Activated T-cell treated with anti-CD3 and anti-CD28 coated beads for 1 hour (primary cell): ENCODE results near the gene HIGD1B.

Experiments used
- DNase-seq: peaks from one replicate; pipeline ENCODE4 v3.0.0-alpha.2; 2020; ENCODE audit warnings: low read depth

Gene HIGD1B

DNA sequence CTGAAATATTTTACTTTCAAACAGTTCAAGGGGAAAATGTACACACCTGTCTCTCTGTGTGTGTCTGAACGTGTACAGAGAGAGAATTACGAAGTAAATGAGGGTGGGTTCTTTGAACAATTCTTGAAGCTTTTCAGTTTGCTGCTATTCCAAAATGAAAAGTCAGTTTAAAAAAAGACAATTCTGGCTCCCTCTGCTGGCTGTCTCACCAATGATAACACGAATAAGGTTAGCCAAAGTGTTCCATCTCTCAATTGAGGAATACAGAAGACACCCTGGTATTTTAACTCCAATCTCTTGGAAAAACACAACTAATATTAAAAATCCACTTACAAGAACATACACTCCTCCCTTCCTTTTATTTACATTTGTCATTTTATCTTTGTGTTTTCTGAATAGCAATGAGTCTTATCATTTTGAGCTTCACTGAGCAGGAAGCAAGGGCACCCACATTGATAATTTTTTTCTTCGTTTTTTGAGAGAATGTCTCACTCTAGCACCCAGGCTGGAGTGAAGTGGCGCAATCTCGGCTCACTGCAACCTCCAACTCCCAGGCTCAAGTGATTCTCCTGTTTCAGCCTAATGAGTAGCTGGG, 31.0 kb downstream of the HIGD1B start:
- peak; percentile 11 for DNase-seq

DNA sequence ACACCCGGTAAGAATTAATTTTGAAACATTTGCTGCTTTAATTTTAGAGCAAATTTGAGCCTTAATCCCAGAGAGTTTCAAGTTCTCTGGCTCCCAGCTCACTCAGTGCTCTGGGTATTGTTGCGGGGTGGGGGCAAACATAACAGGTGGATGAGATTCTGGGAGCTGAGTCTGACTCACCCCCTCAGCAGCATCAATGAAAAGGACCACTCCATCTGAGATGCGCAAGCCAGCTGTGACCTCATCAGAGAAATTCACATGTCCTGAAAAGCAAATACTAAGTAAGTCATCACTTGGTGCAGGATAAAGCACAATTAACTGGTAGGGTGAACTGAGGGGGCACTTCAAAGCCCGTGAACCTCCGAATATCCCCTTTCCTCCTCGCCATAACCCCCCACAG, 31.7 kb downstream of the HIGD1B start:
- no peak for DNase-seq

DNA sequence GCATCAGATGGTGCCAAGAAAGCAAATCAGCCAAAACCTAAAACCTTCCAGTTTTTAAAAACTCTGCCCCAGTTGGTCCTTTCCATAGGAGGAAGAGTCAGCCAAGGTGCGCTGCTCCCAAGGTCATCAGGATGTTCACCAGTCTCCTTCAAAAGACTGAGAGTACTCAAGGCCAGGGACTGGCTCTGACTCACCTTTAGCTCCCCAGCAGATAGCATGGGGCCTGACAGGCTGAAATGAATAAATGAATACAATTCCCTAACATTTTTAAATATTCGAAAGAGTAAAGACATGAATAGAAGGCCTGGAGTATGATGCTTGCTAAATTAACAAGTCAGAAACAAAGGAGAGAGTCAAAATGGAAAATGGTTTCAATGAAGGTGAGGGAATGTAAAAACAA, 32.4 kb downstream of the HIGD1B start:
- no peak for DNase-seq

DNA sequence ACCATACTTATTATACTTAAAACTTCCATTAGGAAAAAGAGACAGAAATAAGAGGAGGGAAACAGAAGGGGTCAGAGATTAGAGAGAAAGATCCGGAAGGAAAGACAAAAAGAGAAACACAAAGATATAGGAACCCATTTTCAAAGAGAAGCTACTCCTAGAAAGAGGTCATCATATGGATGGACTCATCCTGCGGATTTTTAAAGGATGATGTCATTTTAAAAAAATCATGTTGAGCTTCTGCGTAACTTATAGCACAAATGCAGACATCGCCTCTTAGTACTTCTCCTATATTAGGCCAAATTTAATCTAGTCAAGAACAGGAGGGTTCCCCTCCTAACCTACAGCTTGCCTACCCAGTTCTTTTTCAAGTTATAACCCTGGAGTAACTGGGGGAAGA, 33.5 kb downstream of the HIGD1B start:
- no peak for DNase-seq

DNA sequence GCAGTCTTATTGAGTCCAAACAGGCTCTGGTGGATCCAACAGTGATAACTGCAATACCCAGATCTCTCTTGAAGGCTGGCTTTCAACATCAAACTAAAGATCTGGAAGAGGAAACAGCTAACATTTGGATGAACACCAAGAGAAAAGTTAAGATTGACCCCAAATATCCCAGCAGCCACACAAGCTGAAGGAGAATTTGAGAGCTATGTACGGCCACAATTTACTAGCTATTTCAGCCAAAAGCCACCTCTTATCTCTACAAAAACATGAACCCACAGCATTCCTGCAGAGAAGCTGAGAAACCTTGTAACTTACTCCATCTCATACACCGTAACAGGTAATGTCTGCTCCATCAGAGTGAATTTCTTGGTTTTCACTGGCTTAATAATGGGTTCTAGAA, 37.3 kb downstream of the HIGD1B start:
- no peak for DNase-seq

DNA sequence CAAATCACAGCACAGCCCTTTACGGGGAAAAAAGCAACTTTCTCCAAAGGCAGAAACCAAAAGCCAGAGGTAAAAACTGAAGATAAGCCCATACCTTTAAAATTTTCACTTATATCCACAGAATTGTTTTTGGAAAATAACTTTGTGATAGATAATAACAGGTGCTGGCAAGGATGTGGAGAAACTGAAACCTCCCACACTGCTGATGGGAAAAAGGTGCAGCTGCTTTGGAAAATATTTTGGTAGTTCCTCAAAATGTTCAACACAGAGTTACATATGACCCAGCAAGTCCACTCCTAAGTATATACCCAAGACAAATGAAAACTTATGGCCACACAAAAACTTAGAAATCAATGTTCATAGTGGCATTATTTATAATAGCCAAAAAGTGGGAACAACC, 39.3 kb downstream of the HIGD1B start:
- no peak for DNase-seq

DNA sequence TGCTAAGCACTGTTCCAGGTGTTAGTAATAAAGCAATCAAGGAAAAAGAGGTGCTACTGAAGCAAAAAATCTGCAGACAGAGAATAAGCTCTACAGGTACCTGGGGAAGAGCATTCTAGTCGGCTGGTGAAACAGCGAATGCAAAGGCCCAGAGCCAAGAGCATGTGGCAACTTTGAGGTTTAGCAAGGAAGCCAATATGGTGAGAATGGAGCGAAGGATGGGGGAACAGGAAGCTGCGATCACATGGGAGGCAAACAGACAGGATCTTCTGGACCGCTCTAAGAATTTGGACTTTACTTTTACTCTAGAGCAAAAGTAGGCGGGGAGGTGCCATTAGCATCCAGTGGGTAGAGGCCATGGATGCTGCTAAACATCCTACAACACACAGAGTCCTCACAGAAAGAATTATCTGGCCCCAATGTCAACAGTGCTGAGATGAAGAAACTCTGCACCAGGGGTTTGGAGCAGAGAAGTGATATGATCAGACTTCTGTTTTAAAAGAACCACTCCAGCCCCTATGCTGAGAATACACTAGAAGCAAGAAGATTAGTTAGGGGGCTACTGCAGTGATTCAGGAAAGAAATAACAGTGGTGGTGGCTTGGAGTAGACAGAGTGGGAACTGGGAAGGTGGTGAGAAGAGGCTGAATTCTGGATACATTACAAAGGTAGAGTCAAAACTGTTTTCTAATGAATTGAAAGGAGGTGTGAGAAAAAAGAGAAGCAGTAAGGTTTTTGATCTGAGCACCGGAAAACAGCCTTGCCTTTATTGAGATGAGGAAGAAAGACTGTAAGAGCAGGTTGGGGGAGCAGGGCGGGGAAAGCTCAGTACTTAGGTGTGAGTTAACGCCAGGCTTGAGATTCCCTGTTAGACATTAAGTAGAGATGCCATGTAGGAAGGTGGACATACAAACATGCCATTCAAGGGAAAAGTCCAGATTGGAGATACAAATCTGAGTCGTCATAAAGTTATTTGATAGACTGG, 40.6 kb downstream of the HIGD1B start:
- no peak for DNase-seq

DNA sequence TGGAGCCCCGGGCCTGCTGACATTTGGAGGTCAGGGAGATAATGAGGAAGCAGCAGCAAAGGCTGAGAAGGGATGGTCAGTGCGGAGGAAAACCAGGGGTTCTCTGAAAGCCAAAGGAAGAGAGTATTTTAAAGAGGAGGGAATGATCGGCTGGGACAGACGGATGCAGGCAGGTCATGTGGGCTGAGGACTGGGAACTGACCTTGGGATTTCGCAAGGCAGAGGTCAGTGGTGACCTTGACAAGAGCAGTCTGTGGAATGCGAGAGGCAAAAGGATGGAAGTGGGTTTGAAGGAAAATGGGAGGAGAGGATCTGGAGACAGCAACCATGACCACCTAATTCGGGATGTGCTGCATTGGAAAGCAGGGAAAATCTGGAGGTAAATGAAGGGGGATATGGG, 41.3 kb downstream of the HIGD1B start:
- DNase-seq, result no peak

DNA sequence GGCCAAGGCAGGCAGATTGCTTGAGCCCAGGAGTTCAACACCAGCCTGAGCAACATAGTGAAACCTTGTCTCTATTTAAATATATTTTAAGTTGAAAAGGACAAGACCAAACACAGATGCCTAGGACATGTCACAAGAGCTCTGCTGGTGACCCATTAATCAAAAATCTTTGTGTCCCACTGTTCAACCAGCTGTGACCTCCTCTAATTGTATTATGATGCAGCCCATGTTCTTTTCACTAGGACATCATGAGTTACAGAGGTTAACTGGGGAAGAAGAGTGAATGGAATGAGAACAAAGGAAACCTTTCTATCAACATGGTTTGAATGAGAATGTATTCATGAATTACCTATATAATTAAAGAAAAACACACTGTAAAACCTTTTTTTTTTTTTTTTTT, 44.6 kb downstream of the HIGD1B start:
- no peak for DNase-seq

DNA sequence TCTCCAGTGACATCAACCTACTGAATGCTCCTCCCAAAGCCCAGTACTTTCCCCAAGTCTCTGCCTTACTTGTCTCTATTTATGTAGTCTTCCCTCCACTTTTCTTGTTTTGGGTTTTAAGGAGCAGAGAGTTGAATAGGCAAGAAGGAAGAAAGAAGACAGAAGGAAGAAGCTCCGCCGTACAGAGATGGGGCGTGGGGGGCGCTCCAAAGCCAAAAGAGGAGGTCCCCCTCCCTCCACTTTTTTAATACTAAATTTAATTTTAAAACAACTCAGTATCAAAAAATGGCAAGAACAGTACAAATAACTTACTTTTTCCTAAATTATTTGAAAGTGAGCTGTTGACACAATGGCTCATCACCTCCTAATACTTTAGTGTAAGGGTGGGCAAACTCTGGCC, 47.0 kb downstream of the HIGD1B start:
- DNase-seq, result no peak

DNA sequence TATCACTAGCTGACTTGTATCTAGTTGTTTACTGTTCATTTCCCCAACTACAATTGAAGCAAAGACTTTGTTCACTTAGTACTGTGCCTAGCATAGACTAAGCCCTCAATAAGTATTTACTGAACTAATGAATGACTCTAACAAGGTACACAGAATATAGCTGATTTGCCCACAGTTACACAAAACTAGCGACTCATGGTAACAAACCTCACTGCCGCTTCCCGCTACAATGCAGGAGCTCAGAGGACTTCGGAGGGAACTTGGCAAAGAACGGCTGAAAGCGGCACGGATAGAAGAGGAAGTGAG, 51.0 kb downstream of the HIGD1B start:
- no peak for DNase-seq

DNA sequence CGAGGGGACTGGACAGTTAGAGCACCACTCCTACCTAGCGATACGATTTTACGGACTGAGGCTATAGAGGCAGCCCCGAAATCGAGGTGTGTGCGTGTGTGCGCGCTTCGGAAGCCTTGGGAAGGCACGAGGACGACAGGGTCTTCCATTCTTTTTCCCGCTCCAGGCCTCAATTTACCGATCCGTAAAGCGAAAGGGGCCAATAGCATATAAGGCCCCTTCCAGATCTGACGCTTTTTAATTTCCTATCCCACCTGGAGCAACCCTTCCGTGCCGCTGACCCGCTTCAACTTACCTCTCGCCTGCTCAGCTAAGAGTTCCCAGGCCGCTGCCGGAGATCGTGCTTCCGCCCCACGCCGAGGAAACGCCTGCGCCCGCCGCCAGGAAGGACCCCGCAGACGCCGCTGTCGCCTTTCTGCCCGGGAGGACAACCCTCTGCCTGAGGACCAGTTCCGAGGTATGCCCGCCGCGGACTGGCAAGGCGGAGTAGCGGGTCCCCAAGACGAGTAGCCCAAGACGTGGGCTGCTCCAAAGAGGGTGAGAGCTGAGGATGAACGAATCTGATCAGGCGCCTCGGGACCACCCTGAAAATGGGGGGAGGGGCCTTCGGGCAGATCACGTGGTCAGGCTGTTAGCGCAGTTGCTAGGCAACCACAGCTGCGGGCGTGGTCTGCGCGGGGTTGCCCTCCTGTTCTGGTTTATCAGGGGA, 51.5 kb downstream of the HIGD1B start, which contains the start of gene EFTUD2:
TSS of gene EFTUD2 (minus strand) at position 372 of the 709 bp plus-strand sequence. CDS start 4,924 bp downstream, outside the sequence.
- DNase-seq, result peak; percentile 91
